Measurements from ENCODE around the gene GTPBP6. TPM values are rescaled to one million over a fixed set of nuclear protein-coding genes. Genes with fewer than 3 reads are reported as not detected.

GTPBP6 gene
- total RNA-seq (ENCODE audit: low replicate concordance) = 27.7 and 42.1 TPM in 2 replicates

GRCh38 chrX:318739-319578, at the start of gene GTPBP6:
GTPBP6 (minus strand) TSS chrX:318796; CDS start chrX:318787, 9 bp downstream.

GRCh38 chrX:281166-281999, 37.2 kb downstream of the GTPBP6 start, which contains the start of gene PLCXD1:
PLCXD1 (plus strand) TSS chrX:281381; CDS start chrX:284188, 2,807 bp downstream.

Other genes with a start within 250 kb of the GTPBP6 start
- 4.5 and 8.5 TPM in 2 replicates for gene PLCXD1, start 37.4 kb downstream of the GTPBP6 start, total RNA-seq (ENCODE audit: low replicate concordance)
- 13.7 and 18.3 TPM in 2 replicates for gene PPP2R3B, start 68.1 kb upstream of the GTPBP6 start, total RNA-seq (ENCODE audit: low replicate concordance)

All from smooth muscle cell of the coronary artery (primary cell).